MCF 10A (cell line): Measurements from ENCODE around the gene ZDHHC5. TPM values are rescaled to one million over a fixed set of nuclear protein-coding genes. Genes with fewer than 3 reads are reported as not detected.

Experiments
- BruUV-seq: library from RNA; stranded (reverse); fragments of 400-500 nt; replicated peaks from 2 replicates; lab custom pipeline; 2021; lab: Mats Ljungman, UMichigan
- CTCF ChIA-PET: fragments of 300-600 bp; sonication (Branson Sonifier 250); formaldehyde crosslinking; extraction: SDS; loops from one replicate; lab custom pipeline; 2021; ENCODE audit warnings: antibody characterized with exemption, inconsistent platforms; lab: Yijun Ruan, JAX
- POLR2A ChIA-PET: fragments of 300-600, 350-650 bp; sonication (Branson Sonifier 250); formaldehyde crosslinking; extraction: SDS; loops from one replicate; lab custom pipeline; 2020; ENCODE audit warnings: antibody characterized with exemption, inconsistent platforms; lab: Yijun Ruan, JAX
- DNase-seq: peaks from one replicate; pipeline ENCODE4 v3.0.0-alpha.2; 2018; ENCODE audit not compliant: unreplicated experiment
- H3K27ac Mint-ChIP-seq: one replicate; pipeline ENCODE4 v1.8.0; 2022; ENCODE audit warnings: mild to moderate bottlenecking, low read depth, mixed read lengths; ENCODE audit not compliant: unreplicated experiment
- H3K27me3 Mint-ChIP-seq: one replicate; pipeline ENCODE4 v1.8.0; 2022; ENCODE audit warnings: mixed read lengths; ENCODE audit not compliant: insufficient read depth, unreplicated experiment
- H3K36me3 Mint-ChIP-seq: one replicate; pipeline ENCODE4 v1.8.0; 2022; ENCODE audit warnings: mild to moderate bottlenecking, moderate library complexity, mixed read lengths; ENCODE audit not compliant: insufficient read depth, unreplicated experiment
- H3K4me1 Mint-ChIP-seq: one replicate; pipeline ENCODE4 v1.8.0; 2022; ENCODE audit warnings: mixed read lengths; ENCODE audit not compliant: insufficient read depth, unreplicated experiment
- H3K4me3 Mint-ChIP-seq: one replicate; pipeline ENCODE4 v1.8.0; 2022; ENCODE audit warnings: mild to moderate bottlenecking, moderate library complexity, mixed read lengths; ENCODE audit not compliant: unreplicated experiment
- H3K9me3 Mint-ChIP-seq: one replicate; pipeline ENCODE4 v1.8.0; 2022; ENCODE audit warnings: mixed read lengths; ENCODE audit not compliant: unreplicated experiment
- intact Hi-C: fragments of 100-400 bp; cut with micrococcal nuclease; formaldehyde crosslinking; loops from 2 replicates; pipeline ENCODE4 v1.14.1; 2022
- microRNA-seq: library from miRNA; unstranded; fragments of <30 nt; microRNA quantifications from one replicate; pipeline ENCODE4 v1.2.0, GENCODE V29; 2022
- total RNA-seq: library from RNA; stranded (reverse); gene quantifications from 2 replicates; pipeline ENCODE4 v1.2.3, GENCODE V29; 2022
- TF ChIP-seq, protein P1 (sequence below): fragments of 200-600 bp; IDR thresholded peaks from one replicate; pipeline ENCODE4 v1.8.0; 2022; ENCODE audit warnings: antibody characterized with exemption, mild to moderate bottlenecking; ENCODE audit not compliant: unreplicated experiment

The ZDHHC5 gene
- total RNA-seq, 1 experiment from 2014 or later = 73.8 TPM

DNA sequence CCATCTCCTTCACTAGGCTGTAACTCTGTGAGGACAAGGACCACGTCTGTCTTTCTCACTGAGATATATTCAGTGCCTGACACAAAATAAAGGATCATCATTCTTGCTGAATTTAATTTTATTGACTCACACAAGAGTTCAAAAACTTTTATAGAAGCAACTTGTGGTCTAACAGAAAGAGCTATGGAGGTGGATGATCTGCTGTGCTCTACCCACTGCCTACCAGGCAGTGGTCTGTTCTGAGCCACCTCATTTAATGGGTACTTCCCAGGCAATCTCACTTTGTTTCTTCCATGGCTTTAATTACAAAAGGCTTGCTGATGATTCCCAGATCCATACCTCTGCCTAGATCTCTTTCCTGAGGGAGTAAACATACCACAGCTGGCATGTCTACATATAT is 79.0 kb downstream of the ZDHHC5 start:
- DNase-seq = no peak
- TF ChIP-seq, protein P1, sequence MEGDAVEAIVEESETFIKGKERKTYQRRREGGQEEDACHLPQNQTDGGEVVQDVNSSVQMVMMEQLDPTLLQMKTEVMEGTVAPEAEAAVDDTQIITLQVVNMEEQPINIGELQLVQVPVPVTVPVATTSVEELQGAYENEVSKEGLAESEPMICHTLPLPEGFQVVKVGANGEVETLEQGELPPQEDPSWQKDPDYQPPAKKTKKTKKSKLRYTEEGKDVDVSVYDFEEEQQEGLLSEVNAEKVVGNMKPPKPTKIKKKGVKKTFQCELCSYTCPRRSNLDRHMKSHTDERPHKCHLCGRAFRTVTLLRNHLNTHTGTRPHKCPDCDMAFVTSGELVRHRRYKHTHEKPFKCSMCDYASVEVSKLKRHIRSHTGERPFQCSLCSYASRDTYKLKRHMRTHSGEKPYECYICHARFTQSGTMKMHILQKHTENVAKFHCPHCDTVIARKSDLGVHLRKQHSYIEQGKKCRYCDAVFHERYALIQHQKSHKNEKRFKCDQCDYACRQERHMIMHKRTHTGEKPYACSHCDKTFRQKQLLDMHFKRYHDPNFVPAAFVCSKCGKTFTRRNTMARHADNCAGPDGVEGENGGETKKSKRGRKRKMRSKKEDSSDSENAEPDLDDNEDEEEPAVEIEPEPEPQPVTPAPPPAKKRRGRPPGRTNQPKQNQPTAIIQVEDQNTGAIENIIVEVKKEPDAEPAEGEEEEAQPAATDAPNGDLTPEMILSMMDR = no peak
- no peaks in the 10 kb centered on the region for H3K9me3 Mint-ChIP-seq
- H3K4me1 Mint-ChIP-seq = no peaks in the 10 kb centered on the region
- intact Hi-C loops = no loop called here
- H3K27me3 Mint-ChIP-seq = no peaks in the 10 kb centered on the region
- no TSS peak for BruUV-seq
- peak overlapping the region; percentile 74 for H3K27ac Mint-ChIP-seq
- CTCF ChIA-PET = interaction anchor here (2.2 to 9.9 kb wide), 2 partner anchors 14 to 54 kb away, joined by 7 to 115 read pairs; partner anchors contain the start of gene CTNND1
- H3K4me3 Mint-ChIP-seq = no peak overlapping the region
- peaks cover 60% of the 10 kb centered on the region for H3K36me3 Mint-ChIP-seq
- POLR2A ChIA-PET = interaction anchor here (1.3 kb wide), 1 partner anchor 30 kb away, joined by 4 read pairs; no protein-coding TSS in a partner anchor

Small RNAs within 50 kb of the gene (microRNA-seq; reads per million reads assigned to microRNA genes)
- 5,547 reads per million, percentile 94 among the genes with 10 or more reads in this experiment for gene MIR130A

Other genes starting within 250 kb of the ZDHHC5 start
- 96.6 and 112 TPM in 2 replicates for gene SLC43A3, start 241.0 kb upstream of the ZDHHC5 start, total RNA-seq
- gene RTN4RL2, start 207.6 kb upstream of the ZDHHC5 start, total RNA-seq = 2.0 and 3.2 TPM in 2 replicates
- 1.7 and 3.2 TPM in 2 replicates for gene SLC43A1, start 152.4 kb upstream of the ZDHHC5 start, total RNA-seq
- gene TIMM10, start 137.4 kb upstream of the ZDHHC5 start, total RNA-seq = 52.2 and 80.3 TPM in 2 replicates
- not detected in 2 replicates for gene SMTNL1, start 130.5 kb upstream of the ZDHHC5 start, total RNA-seq
- gene UBE2L6, start 100.4 kb upstream of the ZDHHC5 start, total RNA-seq = 17.0 and 17.3 TPM in 2 replicates
- 1.1 TPM in 1 of 2 replicates, not detected in the other for gene SERPING1, start 70.4 kb upstream of the ZDHHC5 start, total RNA-seq
- 0.16 TPM in 1 of 2 replicates, not detected in the other for gene YPEL4, start 18.2 kb upstream of the ZDHHC5 start, total RNA-seq
- 8.6 and 9.2 TPM in 2 replicates for gene CLP1, start 10.4 kb upstream of the ZDHHC5 start, total RNA-seq
- 32.3 and 36.2 TPM in 2 replicates for gene MED19, start 44.1 kb downstream of the ZDHHC5 start, total RNA-seq
- 145 and 161 TPM in 2 replicates for gene TMX2, start 44.5 kb downstream of the ZDHHC5 start, total RNA-seq
- 60.3 and 84.5 TPM in 2 replicates for gene SELENOH, start 73.4 kb downstream of the ZDHHC5 start, total RNA-seq
- gene BTBD18, start 83.7 kb downstream of the ZDHHC5 start, total RNA-seq = not detected in 2 replicates
- gene CTNND1, start 93.7 kb downstream of the ZDHHC5 start, total RNA-seq = 114 and 118 TPM in 2 replicates